GM12891 (cell line): ENCODE data around the gene PLCG2.

ENCODE experiments used
- POLR2A ChIP-seq: IDR thresholded peaks from 2 replicates; pipeline ENCODE4 v1.6.1; 2011; ENCODE audit warnings: low read depth, low read length, control low read depth
- POLR2AphosphoS5 ChIP-seq: IDR thresholded peaks from 2 replicates; pipeline ENCODE4 v1.6.1; 2011; ENCODE audit warnings: low read depth, low read length, control low read depth
- POU2F2 ChIP-seq: IDR thresholded peaks from 2 replicates; pipeline ENCODE4 v1.6.1; 2011; ENCODE audit warnings: low read depth, mild to moderate bottlenecking, control low read depth, low read length, moderate library complexity
- SPI1 ChIP-seq: IDR thresholded peaks from 2 replicates; pipeline ENCODE4 v1.6.1; 2011; ENCODE audit warnings: low read depth, low read length, control low read depth
- TAF1 ChIP-seq: IDR thresholded peaks from 2 replicates; pipeline ENCODE4 v1.6.1; 2011; ENCODE audit warnings: low read depth, low read length, control low read depth

DNA sequence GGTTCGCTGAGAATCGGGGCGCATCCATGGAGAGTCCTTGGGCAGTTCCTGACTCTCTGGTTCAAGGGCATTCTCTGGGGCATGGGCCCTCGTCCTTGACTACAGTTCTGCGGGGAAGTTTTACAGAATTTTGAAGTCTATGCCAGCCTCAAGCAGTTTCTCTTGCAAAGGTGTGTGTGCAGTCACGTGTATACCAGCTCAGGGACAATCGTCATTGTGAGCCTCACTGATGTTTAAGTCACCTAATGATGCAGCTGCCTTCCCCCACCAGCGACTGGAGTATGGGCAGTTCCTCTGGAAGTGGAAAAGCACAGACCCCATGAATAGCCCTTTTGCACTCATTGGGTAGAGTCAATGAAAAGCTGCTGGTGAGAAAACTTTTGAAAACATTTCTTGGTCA, 1.3 kb downstream of the PLCG2 start:
- TF ChIP-seq POLR2A = no peak
- no peak for TF ChIP-seq POLR2AphosphoS5
- no peak for TF ChIP-seq TAF1
- 0 out of 2 replicates have a peak, but pooled peaks have one; percentile 8 for TF ChIP-seq SPI1
- TF ChIP-seq POU2F2 = no peak
